Kidney tubule cell (primary cell): ENCODE measurements around the gene INPP4A.
A peak's percentile ranks its signal among the peaks of the same experiment; 100 is the strongest.
"Not testable (repeated sequence)": the region's sequence is repeated elsewhere in the genome, so short reads cannot be mapped to it uniquely, and the experiment has no call there.

Source experiments
- DNase-seq: peaks from one replicate; pipeline ENCODE4 v3.0.0-alpha.2; 2018; ENCODE audit warnings: low spot score

INPP4A gene

DNA sequence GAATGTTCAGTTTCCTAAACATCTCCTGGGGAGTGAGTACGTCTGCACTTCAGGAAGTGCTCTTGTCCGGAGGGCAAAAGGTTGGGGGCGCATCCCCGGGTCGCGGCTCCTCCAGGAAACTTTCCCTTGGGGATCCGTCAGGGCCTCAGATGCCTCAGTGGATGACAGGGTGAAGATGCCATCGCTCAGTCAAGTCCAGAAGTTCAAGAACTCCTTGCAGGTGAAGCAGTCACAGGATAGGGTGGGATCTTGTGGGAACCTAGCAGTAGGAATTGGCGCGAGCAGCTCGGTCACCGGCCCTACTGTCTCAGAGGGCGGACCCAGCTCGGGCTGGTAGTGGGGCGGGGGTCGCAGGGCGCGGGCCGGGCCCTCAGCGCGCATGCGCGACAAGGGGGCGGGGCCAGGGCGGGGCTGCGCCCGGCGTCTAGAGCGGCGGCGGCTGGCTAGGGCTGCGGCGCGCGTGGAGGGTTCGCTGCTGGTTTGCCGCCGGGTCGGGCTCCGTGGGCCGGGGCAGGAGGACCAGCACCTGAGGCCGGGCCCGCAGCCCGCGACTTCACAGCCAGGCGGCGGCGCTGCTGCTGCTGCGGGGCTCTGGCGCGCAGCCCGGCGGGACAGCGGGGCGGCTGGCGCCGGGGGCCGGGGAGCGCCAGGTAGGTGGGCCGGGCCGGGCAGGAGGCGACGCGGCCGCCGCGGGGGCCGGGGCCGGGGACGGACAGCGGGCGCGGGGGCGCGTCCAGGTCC, at the start of gene INPP4A:
TSS of gene INPP4A (plus strand) at position 423 of the 741 bp plus-strand sequence. CDS start 75,191 bp downstream, outside the sequence.
- DNase-seq: peak; percentile 76

DNA sequence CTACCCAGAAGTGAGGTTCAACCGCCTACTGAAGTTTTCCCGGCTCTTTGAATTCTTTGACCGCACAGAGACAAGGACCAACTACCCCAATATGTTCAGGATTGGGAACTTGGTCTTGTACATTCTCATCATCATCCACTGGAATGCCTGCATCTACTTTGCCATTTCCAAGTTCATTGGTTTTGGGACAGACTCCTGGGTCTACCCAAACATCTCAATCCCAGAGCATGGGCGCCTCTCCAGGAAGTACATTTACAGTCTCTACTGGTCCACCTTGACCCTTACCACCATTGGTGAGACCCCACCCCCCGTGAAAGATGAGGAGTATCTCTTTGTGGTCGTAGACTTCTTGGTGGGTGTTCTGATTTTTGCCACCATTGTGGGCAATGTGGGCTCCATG, 48.7 kb upstream of the INPP4A start:
- DNase-seq: no peak

DNA sequence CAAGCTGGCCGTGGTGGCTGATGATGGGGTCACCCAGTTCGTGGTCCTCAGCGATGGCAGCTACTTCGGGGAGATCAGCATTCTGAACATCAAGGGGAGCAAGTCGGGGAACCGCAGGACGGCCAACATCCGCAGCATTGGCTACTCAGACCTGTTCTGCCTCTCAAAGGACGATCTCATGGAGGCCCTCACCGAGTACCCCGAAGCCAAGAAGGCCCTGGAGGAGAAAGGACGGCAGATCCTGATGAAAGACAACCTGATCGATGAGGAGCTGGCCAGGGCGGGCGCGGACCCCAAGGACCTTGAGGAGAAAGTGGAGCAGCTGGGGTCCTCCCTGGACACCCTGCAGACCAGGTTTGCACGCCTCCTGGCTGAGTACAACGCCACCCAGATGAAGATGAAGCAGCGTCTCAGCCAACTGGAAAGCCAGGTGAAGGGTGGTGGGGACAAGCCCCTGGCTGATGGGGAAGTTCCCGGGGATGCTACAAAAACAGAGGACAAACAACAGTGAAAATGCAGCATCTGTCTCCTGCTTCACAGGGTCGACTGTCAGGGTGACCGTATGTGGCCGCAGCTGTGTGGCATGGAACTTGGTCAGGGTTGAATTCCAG, 47.8 kb upstream of the INPP4A start:
- no peak for DNase-seq

DNA sequence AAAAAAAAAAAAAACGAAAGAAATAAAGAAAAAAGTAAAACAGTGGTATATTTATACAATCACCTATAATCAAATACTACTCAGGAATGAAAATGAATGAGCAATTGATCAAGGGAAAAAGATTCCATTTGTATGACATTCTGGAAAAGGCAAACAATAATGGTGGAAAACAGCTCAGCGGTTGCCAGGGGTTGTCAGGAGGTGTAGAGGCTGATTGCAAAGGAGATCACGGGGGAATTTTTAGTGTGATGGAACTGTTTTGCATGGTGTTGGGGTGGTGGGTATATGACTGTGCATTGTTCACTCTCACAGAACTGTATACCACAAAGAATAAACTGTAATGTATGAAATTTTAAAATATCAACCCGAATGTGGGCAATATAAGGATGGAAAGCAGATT, 45.5 kb upstream of the INPP4A start:
- no peak for DNase-seq

DNA sequence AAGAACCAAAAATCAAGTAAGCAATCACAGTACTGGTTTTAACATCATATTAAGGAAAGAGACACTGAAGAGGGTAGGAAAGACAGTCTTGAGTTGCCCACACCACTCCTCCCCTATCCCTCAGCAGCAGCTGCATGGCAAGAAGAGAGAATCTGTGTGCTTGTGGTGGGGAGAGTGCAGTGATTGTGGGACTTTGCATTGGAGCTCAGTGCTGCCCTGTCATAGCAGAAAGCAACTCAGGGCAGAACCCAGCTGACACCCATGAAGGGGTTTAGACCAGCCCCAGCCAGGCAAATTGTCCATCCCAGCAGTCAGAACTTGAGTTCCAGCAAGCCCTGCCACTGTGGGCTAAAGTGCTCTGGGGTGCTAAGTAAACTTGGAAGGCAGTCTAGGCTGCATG, 40.8 kb upstream of the INPP4A start:
- no peak for DNase-seq

DNA sequence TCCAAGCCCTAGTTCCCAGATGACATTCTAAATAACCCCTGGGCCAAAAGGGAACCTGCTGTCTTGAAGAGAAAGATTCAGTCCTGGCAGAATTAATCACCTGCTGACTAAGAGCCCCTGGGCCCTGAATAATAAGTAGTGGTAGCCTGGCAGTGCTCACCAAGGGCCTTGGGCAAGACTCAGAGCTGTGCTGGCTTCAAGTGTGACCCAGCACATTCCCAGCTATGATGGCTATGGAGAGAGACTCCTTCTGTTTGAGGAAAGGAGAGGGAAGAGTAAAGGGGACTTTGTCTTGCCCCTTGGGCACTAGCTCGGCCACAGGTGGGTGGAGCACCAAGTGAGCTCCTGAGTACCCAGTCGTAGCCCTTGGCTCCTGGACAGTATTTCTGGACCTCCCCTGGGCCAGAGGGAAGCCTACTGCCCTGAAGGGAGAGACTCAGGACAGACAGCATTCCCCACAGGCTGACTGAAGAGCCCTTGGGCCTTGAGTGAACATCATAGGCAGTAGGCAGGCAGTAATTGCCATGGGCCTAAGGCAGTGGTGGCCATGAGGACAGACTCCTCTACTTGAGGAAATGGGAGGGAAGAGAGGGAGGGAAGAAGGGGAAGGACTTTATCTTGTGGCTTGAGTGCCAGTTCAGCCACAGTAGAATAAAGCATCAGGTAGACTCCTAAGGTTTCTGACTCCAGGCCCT, 40.0 kb upstream of the INPP4A start:
- DNase-seq: peak; percentile 60

DNA sequence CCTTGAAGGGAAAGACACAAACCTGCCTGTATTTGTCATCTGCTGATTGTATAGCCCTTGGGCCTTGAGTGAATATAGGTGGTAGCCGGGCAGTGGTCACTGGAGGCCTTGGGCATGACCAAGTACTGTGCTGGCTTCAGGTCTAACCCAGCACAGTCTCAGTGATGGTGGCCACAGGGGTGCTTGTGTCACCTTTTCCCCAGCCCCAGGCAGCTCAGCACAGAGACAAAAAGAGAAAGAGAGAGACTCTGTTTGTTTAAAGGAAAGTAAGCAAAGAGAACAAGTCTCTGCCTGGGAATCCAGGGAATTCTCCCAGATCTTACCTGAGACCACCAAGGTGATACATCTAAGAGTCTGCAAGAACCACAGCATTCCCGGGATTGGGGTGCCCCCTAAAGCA, 39.4 kb upstream of the INPP4A start:
- DNase-seq: no peak

DNA sequence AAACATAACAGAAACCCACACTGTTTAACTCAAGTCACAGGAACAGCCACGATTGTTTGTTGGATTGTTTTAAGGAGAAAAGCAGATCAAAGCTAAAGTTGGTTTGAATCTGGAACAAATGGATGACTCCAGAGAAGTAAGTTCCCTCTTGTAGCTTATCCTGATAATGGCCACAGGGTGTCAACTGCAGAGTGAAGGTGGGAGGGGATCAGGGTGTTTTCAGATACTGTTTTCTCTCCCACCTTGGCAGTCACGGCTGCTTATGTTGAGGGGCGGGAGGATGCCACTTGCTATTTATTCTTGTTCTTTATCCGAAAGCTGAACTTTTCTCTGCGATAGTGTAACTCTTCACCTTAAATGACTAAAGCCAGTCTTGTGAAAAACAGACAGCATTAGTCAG, 36.5 kb upstream of the INPP4A start:
- DNase-seq: no peak

DNA sequence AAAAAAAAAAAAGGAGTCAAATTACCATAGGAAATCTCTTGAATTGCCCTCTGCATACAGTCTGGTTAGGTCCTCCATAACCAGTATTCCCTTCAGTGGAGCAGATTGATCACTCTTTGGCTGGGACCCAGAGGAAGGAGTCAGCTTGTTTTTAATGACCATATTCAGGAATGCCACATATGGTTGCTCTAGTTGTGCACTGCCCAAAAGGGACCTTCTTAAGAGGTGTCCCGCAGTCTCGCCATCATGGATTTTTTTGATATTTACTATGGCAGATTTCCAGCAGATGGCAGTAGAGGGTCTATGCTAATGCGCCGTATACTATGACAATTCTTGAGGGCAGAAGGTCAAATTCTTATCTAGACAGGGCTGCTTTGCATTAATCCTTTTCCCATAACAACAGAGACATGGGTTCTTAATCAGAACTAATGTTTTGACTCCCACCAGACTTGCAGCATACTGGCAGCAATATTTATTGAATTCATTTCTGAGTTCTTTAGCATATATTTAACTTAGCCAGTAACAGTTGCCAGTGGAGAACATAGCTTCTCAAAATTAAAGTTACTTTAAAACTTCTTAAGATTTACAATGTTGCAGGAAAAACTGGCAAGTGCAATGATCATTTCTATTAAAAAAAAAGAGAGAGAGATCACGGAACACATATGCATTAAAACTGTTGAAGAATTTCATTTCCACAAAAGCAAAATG, 31.8 kb upstream of the INPP4A start:
- peak; percentile 65 for DNase-seq

DNA sequence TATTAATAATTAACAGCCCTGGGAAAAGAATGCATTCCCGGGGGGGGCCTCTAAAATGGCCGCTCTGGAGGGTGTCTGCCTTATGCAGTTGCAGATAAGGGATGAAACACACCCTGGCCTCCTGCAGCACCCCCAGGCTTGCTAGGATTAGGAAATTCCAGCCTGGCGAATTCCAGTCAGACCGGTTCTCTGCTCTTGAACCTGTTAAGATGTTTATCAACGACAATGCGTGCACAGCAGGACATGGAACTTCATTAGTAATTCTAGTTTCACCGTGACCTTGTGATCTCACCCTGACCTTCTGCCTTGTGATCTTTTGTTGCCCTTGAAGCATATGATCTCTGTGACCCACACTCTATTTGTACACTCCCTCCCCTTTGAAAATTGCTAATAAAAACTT, 30.4 kb upstream of the INPP4A start:
- not testable (repeated sequence) for DNase-seq

DNA sequence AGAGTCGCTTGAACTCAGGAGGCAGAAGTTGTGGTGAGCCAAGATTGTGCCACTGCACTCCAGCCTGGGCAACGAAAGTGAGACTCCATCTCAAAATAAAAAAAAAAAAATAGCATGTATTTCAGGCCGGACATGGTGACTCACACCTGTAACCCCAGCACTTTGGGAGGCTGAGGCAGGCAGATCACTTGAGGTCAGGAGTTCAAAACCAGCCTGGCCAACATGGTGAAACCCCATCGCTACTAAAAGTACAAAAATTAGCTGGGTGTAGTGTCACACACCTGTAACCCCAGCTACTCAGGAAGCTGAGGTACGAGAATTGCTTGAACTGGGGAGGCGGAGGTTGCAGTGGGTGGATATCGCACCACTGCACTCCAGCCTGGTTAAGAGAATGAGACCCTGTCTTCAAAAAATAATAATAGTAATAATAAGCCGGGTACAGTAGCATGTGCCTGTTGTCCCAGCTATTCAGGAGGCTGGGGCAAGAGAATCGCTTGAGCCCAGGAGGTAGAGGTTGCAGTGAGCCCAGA, 28.9 kb upstream of the INPP4A start:
- DNase-seq: not testable (repeated sequence)

DNA sequence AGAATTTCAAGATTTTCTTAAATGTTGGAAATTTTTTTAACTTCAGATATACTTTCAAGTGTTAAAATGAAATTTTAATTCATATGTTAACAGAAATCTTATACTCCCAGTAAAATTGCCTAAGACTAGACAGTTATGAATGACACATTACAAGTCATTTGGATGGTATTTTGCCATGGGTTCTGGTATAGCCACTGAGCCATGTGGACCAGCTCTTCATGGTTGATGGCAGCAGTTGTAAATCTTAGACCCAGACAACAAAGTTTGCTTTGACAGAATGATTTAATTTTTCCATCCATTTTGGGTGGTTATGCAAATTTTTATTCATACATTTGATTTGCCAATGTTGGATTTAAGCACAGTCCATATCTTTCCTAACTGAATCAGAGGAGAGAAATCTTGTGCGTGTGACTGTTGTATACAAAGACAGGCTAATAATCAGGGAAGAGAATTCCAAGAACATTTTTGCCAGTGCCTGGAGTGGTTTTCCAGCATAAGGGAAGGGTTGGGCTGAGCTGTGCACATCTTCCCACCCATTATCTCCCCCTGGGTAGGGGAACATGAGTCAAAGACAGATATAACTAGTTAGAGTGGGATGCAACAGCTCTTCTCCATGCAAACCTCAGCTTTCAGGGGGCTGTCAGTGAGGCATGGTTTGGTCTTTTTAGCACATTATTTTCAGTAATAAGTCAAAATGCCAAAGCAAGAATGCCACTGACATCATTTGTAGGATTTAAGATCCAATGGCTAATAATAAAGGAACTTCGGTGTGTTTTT, 28.1 kb upstream of the INPP4A start:
- no peak for DNase-seq

DNA sequence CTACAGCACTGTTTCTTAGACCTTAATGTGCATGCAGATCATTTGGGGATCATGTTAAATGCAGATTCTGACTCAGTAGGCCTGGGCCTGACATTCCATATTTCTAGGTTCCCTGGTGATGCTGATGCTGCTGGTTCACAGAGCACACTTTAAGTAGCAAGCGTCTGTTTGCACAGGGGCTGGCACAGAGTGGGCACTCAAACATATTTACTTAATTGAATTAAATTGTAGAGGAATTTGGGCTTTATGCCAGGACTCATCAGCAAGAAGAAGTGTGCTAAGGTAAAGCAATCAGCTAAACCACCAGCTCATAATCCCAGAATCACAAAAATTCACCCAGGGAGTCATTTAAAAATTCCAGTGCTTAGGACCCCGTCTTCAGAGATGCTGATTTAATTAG, 25.1 kb upstream of the INPP4A start:
- DNase-seq: no peak

DNA sequence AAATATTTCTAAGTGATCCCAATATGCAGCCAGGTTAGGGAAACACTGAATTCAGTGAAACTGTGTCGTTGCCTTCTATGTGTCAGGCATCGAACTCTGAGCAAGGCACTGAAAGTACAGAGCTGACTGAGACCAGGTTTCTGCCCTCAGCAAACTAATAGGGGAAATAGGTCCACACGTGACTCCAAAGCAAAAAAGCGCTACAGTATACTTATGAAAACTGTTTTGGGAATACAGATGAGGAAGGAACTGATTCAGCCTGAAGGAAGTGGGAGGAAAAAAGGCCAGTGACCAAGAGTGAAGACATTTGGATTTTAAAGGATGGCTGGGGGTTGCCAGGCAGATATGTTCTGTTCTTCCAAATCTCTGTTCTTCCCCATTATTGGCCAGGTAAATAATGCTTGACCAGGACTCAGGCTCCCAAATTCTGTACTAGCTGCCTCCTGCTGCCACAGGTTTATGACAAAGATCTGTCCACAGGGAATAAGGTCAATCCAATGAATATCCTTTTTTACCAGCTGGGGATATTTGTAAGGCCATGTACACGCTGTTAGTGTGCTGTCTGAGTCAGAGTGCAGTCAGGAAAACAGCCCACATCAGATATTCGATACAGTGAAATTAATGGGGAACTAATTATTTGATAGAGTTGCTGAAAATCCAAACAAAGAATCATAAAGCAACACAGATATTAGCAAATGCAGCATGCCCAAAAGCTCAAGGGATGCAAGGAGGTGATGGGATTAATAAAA, 24.5 kb upstream of the INPP4A start:
- DNase-seq: no peak

DNA sequence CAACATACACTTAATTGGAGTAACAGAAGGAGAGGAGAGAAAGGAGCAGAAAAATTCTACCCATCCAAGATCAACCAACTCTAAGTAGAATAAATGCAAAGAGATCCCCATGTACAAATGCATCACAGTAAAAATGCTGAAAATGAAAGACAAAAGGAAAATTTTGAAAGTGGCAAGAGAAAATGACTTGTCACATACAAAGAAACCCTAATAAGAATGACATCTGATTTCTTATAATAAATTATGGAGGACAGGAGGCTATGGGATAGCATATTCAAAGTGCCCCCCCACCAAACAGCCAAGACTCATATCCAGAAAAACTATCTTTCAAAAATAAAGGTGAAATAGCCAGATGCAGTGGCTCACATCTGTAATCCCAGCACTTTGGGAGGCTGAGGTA, 22.2 kb upstream of the INPP4A start:
- DNase-seq: no peak

DNA sequence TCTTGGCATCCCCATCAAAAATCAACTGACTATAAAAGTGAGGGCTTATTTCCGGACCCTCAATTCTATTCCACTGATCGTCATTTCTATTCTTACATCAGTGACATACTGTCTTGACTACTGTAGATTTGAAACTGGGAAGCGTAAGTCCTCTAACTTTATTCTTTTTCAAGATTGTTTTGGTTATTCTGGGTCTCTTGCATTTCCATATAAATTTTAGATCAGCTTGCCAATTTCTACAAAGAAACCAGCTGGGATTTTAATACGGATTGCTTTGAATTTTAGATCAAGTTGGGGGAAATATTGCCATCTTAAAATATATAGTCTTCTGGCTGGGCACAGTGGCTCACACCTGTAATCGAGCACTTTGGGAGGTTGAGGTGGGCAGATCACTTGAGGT, 17.9 kb upstream of the INPP4A start:
- DNase-seq: no peak

DNA sequence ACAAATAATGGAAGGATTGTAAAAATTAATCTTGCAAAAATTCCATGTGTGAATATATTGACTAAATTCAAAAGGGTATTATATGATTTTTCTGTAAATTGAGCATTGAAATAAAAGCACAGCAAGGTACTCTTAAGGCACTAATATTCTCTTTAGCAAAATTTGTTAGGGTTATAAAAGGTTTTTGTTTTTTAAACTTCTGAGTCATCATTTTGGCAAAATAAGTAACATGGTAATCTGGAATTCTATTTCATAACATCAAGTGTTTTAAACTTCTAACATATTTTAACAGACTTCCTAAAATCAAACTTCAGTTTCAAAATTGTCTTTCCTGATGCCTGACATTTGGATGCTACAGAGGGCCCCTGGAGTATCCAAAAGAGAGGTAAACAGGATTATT, 12.5 kb upstream of the INPP4A start:
- DNase-seq: no peak

DNA sequence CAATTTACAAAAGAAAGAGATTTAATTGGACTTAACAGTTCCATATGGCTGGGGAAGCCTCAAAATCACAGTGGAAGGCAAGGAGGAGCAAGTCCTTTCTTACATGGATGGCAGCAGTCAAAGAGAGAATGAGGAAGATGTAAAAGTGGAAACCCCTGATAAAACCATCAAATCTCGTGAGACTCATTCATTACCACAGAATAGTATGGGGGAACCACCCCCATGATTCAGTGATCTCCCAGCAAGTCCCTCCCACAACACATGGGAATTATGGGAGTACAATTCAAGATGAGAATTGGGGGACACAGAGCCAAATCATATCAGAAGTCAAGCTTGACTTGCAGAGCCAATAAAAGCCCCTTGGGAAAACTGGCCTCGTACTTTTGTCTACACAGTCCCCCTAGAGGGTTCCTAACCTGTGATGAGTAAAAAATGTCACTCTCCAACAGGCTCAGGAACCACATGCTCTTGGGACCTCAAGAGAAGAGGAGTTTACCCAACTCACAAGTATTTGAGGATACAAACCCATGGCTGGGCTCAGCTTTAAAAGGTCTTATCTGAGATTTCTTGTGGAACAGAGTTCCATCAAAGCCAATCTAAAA, 11.2 kb upstream of the INPP4A start:
- DNase-seq: no peak

DNA sequence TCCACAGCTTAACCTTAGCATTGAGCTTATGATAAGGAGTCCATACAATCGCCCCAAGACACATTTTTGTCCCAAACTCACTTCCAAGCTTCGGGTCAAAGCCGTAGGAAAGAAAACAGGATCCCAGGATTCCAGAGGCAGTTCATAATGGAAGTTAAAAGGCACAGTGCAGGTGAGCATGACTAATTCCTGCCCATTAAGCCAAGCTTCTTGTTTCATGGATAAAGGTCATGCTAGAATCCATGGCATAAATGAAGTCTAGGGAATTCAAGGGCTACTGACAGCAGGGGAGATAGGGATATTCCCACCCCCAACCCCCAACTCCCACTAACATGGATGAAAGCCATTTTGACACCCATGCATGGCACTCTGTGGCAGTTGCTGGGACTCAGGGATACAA, 10.2 kb upstream of the INPP4A start:
- no peak for DNase-seq

DNA sequence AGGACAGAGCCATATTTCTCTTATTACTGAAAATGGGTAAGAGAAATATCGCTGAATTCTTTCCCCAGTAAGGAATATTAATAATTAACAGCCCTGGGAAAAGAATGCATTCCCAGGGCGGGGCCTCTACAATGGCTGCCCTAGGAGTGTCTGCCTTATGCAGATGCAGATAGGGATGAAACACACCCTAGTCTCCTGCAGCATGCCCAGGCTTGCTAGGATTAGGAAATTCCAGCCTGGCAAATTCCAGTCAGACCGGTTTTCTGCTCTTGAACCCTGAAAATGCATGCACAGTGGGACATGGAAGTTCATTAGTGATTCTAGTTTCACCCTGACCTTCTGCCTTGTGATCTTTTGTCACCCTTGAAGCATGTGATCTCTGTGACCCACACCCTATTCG, 9.0 kb upstream of the INPP4A start:
- DNase-seq: peak; percentile 55

DNA sequence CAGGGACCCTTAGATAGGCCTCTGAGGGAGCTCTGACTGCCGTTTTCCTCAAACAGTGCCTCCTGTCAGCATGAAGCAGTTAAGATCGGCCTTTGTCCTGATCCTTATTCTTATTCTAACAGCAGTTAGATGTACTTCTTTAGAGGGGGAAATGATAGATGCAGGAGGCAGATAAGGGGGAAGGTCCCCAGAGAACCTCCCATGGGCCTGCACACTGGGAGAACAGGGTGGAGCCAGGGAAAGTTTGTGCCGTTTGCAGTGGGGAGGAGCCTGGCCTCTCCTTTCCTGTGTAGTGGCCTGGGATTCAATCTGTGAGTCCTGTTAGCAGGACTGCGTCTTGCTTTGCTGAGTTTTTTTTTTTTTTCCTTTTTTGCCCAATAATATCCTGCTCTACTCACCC, 7.9 kb upstream of the INPP4A start:
- no peak for DNase-seq
